GM18517 (cell line): ENCODE results near the gene ULK4.
A peak's percentile ranks its signal among the peaks of the same experiment; 100 is the strongest.
"Not testable (repeated sequence)": the region's sequence is repeated elsewhere in the genome, so short reads cannot be mapped to it uniquely, and the experiment has no call there.

Experiments
- ATAC-seq: cut with Tn5 transposase; IDR thresholded peaks from one replicate; pipeline ENCODE4 v1.9.1; 2021; ENCODE audit warnings: mild to moderate bottlenecking, moderate library complexity; ENCODE audit not compliant: unreplicated experiment

ULK4 gene

DNA sequence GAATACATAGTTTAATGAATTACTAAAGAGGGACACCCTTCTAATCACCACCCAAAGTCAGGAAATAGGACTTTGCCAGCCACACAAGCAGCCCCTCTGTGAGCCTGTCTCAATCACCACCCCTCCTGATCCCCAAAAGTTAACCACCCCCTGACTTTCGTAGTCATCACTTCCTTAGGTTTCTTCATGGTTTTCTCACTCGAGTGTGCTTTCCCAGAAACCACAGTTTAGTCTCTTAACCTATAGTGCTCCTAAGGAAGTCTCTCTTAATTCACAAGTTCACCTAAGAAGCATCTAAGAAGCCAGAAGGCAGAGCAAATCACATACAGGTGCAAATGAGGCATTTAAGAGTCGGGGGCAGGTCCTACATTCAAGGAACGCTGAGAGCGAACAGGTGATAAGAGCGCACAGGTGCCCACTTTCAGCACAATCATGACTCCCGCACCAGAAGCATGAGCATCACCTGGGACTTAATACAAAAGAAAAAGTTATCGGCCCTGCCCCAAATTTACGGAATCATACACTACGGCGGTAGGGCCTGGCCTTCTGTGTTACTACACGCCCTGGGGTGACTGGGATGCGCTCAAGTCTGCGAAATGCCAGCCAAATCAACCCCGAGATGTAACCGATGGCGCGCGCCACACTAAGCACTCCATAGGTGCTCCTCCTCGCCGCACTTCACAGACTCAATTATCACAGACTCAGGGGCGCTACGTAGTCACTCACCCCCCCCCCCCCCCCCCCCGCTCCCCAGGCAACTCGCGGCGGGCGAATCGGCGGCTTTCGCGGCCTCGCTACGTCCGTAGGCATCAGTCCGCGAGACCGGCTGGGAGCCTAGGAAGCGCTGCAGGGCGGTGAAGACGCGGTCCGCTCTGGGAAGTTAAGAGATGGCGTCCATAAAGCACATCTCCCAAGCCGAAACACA is 815 bp downstream of the ULK4 start:
- peak; percentile 5 for ATAC-seq

DNA sequence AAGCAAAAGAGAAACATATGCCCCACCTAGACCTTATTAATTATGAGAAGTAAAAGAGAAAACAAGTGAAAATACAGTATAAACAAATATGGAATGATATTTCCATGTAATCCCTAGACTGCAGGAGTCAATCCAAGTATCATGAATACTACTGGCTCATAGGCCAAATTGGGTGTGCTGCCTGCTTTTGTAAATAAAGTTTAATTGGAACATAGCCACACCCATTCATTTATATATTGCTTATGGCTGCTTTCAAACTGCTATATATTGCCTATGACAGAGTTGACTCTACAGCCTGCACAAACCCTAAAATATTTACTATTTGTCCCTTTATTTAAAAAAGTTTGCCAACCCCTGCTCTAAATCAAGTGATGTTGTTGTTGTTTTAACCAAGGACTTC is 5.3 kb downstream of the ULK4 start:
- ATAC-seq = no peak

DNA sequence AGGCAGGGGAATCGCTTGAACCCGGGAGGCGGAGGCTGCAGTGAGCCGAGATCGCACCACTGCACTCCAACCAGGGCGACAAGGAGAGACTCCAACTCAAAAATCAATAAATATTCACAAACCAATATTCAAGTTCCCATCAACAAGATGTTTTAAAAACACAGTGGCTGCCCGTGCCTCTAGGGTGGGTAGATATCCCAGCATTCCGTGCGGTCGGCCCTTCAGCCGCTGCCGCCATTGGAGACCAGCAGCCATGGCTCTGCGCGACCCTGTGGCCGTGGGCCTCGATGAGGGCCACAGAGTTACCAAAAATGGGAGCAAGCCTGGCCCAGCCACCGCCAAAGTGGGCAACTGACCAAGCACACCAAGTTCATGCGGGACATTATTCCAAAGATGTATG is 6.7 kb downstream of the ULK4 start:
- no peak for ATAC-seq

DNA sequence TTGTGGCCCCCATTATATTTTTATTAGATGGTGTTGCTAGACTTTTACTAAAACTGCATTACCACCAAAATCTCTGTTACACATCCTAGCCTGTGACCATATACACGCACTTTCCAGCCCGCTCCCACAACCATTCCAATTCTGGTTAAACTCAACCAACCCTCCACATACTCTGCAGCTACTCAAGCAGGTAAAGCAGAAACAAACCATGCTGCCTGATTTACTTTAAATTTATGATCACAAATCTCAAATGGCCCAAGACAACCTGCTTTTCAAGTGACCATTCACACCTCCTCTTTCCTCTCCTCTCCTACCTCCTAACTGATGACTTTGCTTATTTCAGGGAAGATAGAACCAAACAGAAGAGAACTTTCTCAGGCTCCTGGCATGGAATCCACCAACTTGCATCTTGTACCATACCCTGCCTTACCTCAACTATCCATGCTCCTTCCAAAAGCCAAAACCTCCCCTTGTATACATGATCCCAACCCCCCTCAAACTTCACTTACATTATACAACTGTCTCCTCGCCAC is 18.5 kb downstream of the ULK4 start:
- ATAC-seq = no peak

DNA sequence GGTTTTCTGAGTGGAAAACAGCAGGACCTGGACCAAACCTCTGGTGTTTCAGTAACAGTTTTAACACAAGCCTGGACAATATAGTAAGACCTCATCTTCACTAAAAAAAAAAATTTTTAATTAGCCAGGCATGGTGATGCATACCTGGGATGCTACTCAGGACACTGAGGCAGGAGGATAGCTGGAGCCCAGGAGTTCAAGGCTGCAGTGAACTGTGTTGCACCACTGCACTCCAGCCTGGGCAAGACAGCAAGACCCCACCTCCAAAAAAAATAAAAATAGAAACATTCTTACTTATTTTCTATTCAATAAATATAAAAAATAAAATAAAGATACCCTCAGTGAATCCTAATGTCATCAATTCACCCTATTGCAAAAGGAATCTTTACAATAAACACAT is 21.5 kb downstream of the ULK4 start:
- no peak for ATAC-seq

DNA sequence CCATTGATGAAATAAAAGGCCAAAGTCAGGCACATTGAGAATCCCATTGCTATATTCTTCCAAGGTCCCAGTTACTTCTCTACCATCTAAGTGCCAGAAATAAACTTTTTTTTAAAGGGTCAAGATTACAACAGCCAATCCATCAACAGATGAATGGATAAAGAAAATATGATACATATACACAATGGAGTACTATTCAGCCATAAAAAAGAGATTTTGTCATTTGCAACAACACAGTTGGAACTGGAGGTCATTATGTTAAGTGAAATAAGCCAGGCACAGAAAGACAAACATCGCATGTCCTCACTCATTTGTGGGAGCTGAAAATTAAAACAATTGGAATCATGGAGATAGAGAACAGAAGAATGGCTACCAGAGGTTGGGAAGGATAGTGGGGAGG is 25.5 kb downstream of the ULK4 start:
- ATAC-seq = no peak

DNA sequence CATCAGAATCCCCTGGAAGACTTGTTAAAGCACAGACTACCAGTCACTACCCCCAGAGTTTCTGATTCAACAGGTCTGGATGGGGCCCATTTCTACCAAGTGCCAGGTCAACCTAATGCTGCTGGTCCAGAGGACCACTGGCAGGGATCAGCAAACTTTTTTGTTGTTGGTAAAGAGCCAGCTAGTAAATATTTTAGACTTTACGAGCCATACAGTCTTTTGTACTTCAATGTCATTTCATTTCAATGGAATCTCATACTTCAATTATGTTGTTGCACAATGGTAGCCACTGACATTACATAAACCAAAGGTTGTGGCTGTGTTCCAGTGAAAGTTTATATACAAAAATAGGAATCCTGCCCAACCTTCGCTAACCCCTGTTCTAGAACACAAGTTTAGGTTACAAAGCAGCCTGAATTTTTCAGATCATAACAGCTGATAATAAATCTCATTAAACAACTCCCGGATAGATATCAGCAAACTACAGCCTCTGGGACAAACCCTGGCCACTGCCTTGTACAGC is 28.7 kb downstream of the ULK4 start:
- no peak for ATAC-seq

DNA sequence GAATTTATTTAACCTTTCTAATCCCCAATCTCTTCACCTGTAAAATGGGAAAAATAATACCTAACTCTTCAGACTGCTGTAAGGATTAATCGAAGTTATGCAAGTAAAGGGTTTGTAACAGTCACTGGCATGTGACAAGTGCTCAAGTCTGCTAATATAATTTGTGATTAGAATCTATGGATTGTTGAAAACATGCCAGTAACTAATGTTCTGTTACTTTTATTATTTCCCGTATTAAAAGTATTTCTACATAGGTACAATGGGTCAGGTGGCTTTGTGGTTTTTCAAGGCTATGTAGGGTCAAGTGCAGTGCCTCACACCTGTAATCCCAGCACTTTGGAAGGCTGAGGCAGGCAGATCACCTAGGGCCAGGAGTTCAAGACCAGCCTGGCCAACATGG is 29.4 kb downstream of the ULK4 start:
- no peak for ATAC-seq

DNA sequence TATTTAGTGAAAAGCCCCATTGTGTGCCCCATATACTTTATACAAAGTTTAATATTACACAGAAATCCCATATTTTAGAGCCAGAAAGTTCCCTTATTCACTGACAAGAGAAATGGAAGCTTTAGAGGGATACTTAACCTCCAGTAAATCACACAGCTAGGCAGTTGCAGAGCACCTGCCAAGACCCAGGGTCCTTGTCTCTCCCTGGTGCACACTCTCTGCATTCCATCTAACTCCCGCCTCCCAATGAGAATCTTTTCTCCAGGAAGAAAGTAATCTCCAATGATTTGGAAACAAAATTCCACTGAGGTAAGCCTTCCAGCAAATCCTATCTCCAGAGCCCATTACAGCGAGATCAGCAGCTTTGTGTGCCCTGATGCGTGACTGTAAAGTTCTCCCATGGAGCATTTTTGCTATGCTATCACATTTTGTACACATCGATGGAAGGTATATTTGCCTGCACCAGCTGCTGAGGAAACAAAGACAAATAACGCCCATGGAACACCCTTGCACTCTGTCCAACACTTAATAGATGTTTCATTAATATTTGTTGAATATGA is 41.4 kb downstream of the ULK4 start:
- no peak for ATAC-seq

DNA sequence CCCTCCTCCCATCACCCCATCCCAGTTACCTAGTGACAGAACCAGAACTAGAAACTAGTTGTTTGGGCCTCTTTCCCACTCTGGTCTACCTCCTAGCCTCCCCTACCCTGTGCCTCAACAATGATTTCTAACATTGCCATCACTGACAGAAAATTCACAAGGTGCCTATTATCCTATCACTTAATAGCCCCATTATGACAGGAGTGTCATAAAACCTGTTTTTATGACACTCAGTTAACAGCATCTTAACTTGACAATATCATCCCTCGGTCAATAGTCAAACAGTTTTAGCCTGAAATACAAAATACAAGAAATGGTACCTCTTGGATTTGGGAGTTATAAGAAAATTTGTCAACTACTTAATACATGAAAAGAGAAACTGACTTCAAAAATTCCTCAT is 46.5 kb downstream of the ULK4 start:
- ATAC-seq = no peak

DNA sequence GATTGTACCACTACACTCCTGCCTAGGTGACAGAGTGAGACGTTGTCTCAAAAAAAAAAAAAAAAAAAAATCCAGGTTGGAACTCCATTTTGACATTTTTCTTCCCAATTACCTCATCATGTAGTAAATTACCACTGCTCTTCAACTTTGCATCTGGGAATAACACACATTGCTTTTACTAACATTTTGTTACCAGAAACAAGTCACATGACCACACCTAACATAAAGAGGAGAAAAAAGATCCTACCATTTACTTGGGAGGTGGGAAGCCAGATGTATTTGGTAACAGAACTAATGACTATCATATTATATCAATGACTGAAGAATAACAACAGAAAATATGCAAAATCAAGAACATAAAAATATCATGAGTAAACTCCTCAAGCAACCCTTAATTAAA is 49.6 kb downstream of the ULK4 start:
- ATAC-seq = no peak

DNA sequence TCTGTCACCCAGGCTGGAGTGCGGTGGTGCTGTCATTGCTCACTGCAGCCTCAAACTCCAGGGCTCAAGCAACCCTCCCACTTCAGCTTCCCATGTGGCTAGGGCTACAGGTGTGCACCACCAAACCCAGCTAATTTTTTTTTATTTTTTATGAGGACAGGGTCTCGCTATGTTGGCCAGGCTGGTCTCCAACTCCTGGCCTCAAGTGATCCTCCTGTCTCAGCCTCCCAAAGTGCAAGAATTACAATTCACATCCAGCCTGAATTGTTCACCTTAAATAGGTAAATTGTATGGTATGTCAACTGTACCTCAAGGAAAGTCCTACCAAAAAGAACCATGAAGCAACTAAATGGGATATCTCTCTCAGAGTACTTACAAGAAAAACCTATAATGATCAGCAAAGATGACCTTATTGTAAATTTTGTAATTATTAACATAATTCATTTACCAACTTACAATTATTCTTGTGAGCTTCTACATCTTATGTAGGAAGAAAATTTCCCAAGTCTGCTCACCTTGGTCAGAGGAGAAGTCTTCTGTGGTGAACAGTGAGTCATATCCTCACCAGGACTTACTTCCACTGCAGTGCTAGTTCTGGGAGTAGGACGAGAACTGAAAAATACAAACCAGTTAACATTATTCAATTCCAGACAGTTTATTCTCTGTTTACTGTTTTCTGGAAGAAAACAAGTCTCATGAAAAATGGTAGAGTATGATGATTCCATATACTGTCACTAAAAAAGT is 54.4 kb downstream of the ULK4 start:
- ATAC-seq = no peak

DNA sequence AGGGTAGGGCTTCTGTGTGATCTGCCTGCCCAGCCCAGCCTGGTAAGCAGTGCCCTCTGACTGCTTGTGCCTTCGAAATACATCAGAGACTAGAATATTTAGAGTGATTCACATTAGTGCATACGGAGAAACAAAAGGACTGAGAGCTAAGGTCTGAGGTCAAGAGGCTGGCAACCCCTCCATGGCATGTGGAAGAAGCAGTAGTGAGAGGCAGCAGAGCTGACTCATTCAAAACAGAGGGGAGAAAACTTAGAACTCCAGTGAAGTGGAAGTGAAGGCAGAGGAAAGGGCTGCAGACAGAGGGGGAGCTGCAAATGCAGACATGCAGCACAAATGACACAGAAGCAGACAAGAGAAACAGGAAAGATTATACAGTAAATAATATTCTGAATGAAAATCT is 61.6 kb downstream of the ULK4 start:
- ATAC-seq = no peak

DNA sequence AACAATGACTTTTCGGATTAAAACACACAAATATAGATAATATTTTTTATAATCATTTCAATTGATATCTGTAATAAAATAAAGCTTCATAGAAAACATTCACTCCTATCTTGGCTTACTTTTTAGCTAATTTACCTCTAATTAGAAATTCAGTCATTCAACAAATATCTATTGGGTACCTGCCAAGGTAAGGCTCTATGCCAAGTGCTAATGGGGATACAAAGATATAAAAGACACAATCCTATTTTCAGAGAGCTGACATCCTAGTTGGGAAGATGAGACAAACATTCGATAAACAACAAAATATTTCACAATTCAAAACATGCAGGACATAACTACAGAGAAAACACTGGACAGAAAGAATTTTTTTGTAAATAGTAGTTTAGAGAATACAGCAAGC is 63.3 kb downstream of the ULK4 start:
- ATAC-seq = no peak

DNA sequence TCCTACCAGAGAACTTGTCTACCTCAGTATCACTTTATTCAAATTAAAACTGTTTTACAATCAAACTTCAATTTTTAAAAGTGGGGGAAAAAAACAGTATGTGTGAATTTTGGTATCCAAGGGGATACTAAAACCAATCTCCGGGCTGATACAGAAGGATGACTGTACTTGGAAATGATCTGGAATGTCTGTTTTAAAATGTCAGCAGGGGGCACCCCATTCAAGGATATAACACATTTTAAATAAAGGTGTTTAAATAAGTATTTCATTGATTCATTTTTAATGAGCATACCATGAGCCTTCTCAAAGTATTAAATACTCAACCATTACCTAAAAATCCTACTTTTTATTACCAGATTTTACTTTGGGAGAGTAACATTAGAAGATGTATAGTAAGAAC is 67.9 kb downstream of the ULK4 start:
- ATAC-seq = no peak

DNA sequence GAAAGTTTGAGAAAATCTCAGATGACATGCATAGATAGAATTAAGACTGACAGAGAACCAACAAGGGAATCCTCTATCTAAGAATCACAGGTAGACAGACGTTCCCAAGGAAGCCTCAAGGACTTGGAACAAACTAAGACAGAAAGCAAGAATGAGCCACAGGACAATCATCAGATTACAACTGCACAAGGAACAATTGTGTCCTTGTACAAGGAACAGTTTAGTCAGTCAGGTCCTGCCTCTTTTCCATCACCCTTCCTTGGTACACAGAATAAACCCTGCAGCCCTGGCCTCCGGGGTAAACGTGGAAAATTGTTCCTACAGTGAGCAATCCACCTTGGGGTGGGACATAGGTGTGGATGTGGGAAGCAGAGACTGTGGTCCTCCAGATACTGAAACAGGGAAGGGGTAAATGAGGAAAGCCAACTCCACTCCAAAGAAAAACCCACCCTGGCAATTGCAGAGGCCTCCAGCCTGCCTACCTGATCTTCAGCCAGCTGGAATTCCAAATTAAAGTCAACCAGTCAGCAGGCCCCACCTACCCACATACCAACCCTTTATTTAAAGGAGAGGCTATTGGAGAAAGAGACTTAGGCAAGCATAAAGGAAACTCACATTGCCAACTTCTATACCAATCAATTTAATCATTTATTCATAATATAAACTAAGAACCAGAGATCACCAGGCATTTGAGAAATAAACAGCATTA is 73.4 kb downstream of the ULK4 start:
- no peak for ATAC-seq

DNA sequence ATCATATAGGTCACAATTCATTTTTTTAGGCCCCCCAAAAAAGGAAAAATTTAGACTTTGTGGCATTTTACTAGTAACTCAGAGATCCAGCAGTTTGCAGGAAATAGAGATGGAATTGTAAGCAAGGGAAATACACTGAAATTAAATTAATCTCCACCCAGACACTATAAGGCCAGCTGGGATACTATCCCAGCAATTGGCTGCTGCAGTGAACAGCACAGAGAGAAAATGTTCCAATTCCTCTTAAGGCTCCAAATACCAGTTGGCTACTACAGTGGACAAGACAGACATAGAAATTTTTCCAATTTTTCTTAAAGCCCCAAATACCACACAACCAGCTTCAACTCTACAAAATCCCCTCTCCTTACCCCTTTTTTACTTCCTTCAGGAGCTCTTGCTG is 78.9 kb downstream of the ULK4 start:
- no peak for ATAC-seq

DNA sequence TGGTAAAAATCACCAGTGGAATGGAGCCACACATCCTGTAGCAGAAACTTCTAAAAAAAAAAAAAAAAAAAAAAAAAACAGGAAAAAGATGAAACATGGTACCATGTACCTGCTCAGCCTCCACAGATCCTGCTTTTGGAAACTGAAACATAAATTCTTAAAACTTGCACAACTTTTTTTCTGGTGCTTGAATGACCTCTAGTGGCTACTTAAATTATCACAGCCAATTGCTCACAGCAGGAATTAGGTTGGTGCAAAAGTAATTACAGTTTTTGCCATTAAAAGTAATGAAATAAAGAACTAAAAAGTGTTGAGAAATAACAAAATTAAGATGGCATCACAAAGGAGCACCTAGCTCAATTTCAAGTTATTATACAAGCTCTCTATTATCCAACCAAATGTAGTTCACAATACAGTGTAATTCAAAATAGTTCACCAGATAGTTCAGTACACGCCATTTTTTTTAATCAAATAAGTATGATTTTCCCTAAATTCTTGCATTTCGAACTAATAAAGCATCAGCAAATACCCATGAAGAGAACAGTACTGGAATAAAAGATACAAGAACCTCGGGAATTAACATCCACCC is 80.6 kb downstream of the ULK4 start:
- no peak for ATAC-seq

DNA sequence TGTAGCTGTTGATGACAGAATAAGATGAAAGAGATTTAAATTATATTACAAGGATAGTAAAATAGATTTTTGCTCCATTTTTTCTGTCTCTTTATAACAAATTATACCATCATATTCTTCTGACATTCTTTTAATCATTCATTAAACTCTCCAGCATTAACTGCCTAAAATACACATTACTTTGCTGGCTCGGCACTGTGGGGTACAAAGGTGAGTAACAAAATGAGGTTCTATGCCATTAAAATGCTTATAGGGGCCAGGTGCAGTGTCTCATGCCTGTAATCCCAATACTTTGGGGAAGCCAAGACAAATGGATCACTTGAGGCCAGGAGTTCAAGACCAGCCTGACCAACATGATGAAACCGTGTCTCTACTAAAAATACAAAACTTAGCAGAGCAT is 81.5 kb downstream of the ULK4 start:
- no peak for ATAC-seq

DNA sequence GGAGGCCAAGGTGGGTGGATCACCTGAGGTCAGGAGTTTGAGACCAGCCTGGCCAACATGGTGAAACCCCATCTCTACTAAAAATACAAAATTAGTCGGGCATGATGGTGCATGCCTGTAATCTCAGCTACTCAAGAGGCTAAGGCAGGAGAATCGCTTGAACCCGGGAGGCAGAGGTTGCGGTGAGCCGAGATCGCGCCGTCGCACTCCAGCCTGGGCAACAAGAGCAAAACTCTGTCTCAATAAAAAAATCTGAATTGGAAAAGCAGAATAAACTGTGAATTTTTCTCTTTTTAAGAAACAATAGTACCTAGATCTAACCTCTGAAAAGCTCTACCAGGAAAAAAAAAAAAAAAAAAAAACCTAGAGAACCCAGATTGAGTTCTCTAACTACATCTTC is 84.2 kb downstream of the ULK4 start:
- not testable (repeated sequence) for ATAC-seq

DNA sequence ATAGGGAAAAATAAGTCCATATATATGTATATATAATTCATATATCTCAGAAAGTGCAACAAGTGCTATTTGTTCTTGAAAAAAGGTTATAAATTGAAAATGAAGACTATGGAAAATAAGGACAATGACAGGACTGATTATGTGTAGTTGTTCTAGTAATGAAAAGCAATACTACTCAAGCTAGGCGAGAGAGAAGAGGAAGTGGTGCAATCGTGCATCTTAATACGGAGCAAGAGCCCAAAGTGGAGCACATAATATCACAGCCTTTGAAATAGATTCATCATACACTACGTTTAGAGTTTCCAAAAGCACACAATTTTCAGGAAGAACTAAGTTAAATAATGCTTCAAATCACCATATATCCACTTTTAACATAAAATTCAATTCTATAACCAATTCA is 87.9 kb downstream of the ULK4 start:
- ATAC-seq = no peak
